Activated CD8-positive, alpha-beta memory T cell treated with anti-CD3 and anti-CD28 coated beads for 4 hours (primary cell): ENCODE data around the gene DMRT1.

Source experiments
- DNase-seq, 2 donors: peaks; one replicate each; pipeline ENCODE4 v3.0.0-alpha.2; 2020; ENCODE audit warnings: low read depth in 2 of 2

Gene DMRT1

GRCh38 chr9:971901-972500 is 130.5 kb downstream of the DMRT1 start:
- no peak for DNase-seq

- no peak for DNase-seq
Observed at GRCh38 chr9:972501-973294, 131.2 kb downstream of the DMRT1 start.

GRCh38 chr9:973295-973834 is 131.9 kb downstream of the DMRT1 start:
- no peak for DNase-seq

- no peak for DNase-seq
Observed at GRCh38 chr9:974031-974995, 132.8 kb downstream of the DMRT1 start.

GRCh38 chr9:974996-975739 is 133.7 kb downstream of the DMRT1 start:
- DNase-seq = no peak

- DNase-seq = no peak
Observed at GRCh38 chr9:975740-976257, 134.3 kb downstream of the DMRT1 start.

GRCh38 chr9:976258-976942 is 134.9 kb downstream of the DMRT1 start, which contains the start of gene DMRT3:
TSS of gene DMRT3 (plus strand) at chr9:976655. CDS start at chr9:977002, 347 bp downstream.
- DNase-seq = no peak

GRCh38 chr9:976943-977837 is 135.7 kb downstream of the DMRT1 start:
- DNase-seq = no peak

GRCh38 chr9:977838-978830 is 136.6 kb downstream of the DMRT1 start:
- DNase-seq = no peak

- DNase-seq = no peak
Observed at GRCh38 chr9:979983-980382, 138.5 kb downstream of the DMRT1 start.

GRCh38 chr9:980640-981039 is 139.1 kb downstream of the DMRT1 start:
- DNase-seq = no peak

- DNase-seq = no peak
Observed at GRCh38 chr9:981491-981898, 140.0 kb downstream of the DMRT1 start.

GRCh38 chr9:982394-983230 is 141.1 kb downstream of the DMRT1 start:
- DNase-seq = no peak

GRCh38 chr9:994005-994404 is 152.5 kb downstream of the DMRT1 start:
- no peak for DNase-seq

GRCh38 chr9:995192-995591 is 153.7 kb downstream of the DMRT1 start:
- no peak for DNase-seq

GRCh38 chr9:995781-996180 is 154.3 kb downstream of the DMRT1 start:
- no peak for DNase-seq
